ENCODE results near the gene EGFL6. TPM values are rescaled to one million over a fixed set of nuclear protein-coding genes. Genes with fewer than 3 reads are reported as not detected.

EGFL6 gene
- polyA plus RNA-seq, 1 of the 3 experiments (the other 2 are of a cell fraction), result 0.25 TPM

- CTCF ChIA-PET, result no interaction called here
- H3K4me3 ChIP-seq (ENCODE audit: low read depth in 2 of 2, low read length in 1 of 2), result no peak overlapping the region
- TF ChIP-seq TAF1 (IDR thresholded peaks at IDR 0.05; ENCODE audit: borderline replicate concordance, low read depth, low read length) (no peak), USF2 (IDR thresholded peaks at IDR 0.05; ENCODE audit: borderline replicate concordance, low read depth, low read length) (no peak), YY1 (IDR thresholded peaks at IDR 0.05; ENCODE audit: low read depth) (no peak), MXI1 (IDR thresholded peaks at IDR 0.05; ENCODE audit: low read depth, low read length) (no peak)
- H3K27me3 ChIP-seq (ENCODE audit: insufficient read depth), result peaks cover 40% of the 10 kb centered on the region
- no peaks in the 10 kb centered on the region; a peak in 1 of 4 replicates for H3K4me1 ChIP-seq (ENCODE audit: control insufficient read depth in 1 of 2, insufficient read depth in 2 of 2, low read depth in 1 of 2, low read length in 1 of 2)
- no peak overlapping the region for H3K9ac ChIP-seq
- H2AFZ ChIP-seq (ENCODE audit: low read depth), result no peak overlapping the region
- no peaks in the 10 kb centered on the region for H3K79me2 ChIP-seq (ENCODE audit: insufficient read depth)
- no peak overlapping the region for H3K27ac ChIP-seq (ENCODE audit: low read depth in 2 of 2, low read length in 1 of 2)
- no peaks in the 10 kb centered on the region for H4K20me1 ChIP-seq (ENCODE audit: insufficient read depth)
- WGBS (ENCODE audit: low lambda C conversion rate), result 12% methylated on average over 5 of the region's 5 CpGs
- H3K9me2 ChIP-seq, result no peaks in the 10 kb centered on the region
- no peaks in the 10 kb centered on the region for H3K9me3 ChIP-seq
- DNase-seq, result no peak
- no peaks in the 10 kb centered on the region for H3F3A ChIP-seq (replicated peaks; ENCODE audit: insufficient read depth)
- POLR2A ChIA-PET, result no interaction called here
- H3K4me2 ChIP-seq, result no peak overlapping the region
- no peaks in the 10 kb centered on the region for H3K36me3 ChIP-seq (replicated peaks in 1 of 2; ENCODE audit: control insufficient read depth in 1 of 2, insufficient read depth in 2 of 2, low read length in 1 of 2)
Observed at GRCh38 chrX:13571136-13571535, 1.7 kb downstream of the EGFL6 start.

GRCh38 chrX:13574600-13574999 is 5.2 kb downstream of the EGFL6 start:
- no peak for DNase-seq
- no peak overlapping the region for H2AFZ ChIP-seq (ENCODE audit: low read depth)
- POLR2A ChIA-PET, result no interaction called here
- H3K4me2 ChIP-seq, result no peak overlapping the region
- no peaks in the 10 kb centered on the region for H3F3A ChIP-seq (replicated peaks; ENCODE audit: insufficient read depth)
- WGBS (ENCODE audit: low lambda C conversion rate), result 4% methylated on average over 1 of the region's 1 CpG
- H3K36me3 ChIP-seq (replicated peaks in 1 of 2; ENCODE audit: control insufficient read depth in 1 of 2, insufficient read depth in 2 of 2, low read length in 1 of 2), result no peaks in the 10 kb centered on the region
- no peaks in the 10 kb centered on the region for H3K9me3 ChIP-seq
- H3K79me2 ChIP-seq (ENCODE audit: insufficient read depth), result no peaks in the 10 kb centered on the region
- no peaks in the 10 kb centered on the region for H4K20me1 ChIP-seq (ENCODE audit: insufficient read depth)
- peaks cover 23% of the 10 kb centered on the region for H3K27me3 ChIP-seq (ENCODE audit: insufficient read depth)
- TF ChIP-seq RXRA (IDR thresholded peaks at IDR 0.05; ENCODE audit: borderline replicate concordance, low read depth) (no peak), USF2 (IDR thresholded peaks at IDR 0.05; ENCODE audit: borderline replicate concordance, low read depth, low read length) (no peak), RCOR1 (IDR thresholded peaks at IDR 0.05; ENCODE audit: low read length) (no peak), ELF1 (IDR thresholded peaks at IDR 0.05) (no peak), MXI1 (IDR thresholded peaks at IDR 0.05; ENCODE audit: low read depth, low read length) (no peak), SMC3 (IDR thresholded peaks at IDR 0.05; ENCODE audit: low read depth, low read length) (no peak), ZBTB33 (IDR thresholded peaks at IDR 0.05; ENCODE audit: borderline replicate concordance, low read depth) (no peak)
- H3K9ac ChIP-seq, result no peak overlapping the region
- CTCF ChIA-PET, result interaction anchor here (1.0 kb wide), 1 partner anchor 20 kb away, joined by 3 read pairs; no protein-coding TSS in a partner anchor
- H3K27ac ChIP-seq (ENCODE audit: low read depth in 2 of 2, low read length in 1 of 2), result no peak overlapping the region
- no peaks in the 10 kb centered on the region for H3K9me2 ChIP-seq
- H3K4me1 ChIP-seq (ENCODE audit: control insufficient read depth in 1 of 2, insufficient read depth in 2 of 2, low read depth in 1 of 2, low read length in 1 of 2), result no peaks in the 10 kb centered on the region; a peak in 1 of 4 replicates
- H3K4me3 ChIP-seq (ENCODE audit: low read depth in 2 of 2, low read length in 1 of 2), result no peak overlapping the region

All from SK-N-SH (cell line).